Endothelial cell of umbilical vein (primary cell): Measurements from ENCODE around the gene GAPDH.

Source experiments
- CTCF ChIP-seq, 2 donors: IDR thresholded peaks; 1 replicate in 1 of 2; 2 replicates in 1 of 2; pipeline ENCODE4 v1.5.1; 2011; ENCODE audit warnings: low read length in 2 of 2, mild to moderate bottlenecking in 2 of 2, moderate library complexity in 2 of 2, control low read depth in 1 of 2, inconsistent platforms in 1 of 2, low read depth in 1 of 2; ENCODE audit not compliant: insufficient read depth in 1 of 2; ENCODE audit errors: extremely low read depth in 1 of 2
- EZH2 ChIP-seq: IDR thresholded peaks from 2 replicates; pipeline ENCODE4 v1.6.1; 2012; ENCODE audit warnings: borderline replicate concordance, low read depth, mild to moderate bottlenecking, moderate library complexity, low read length, inconsistent platforms; ENCODE audit not compliant: severe bottlenecking
- FOS ChIP-seq: IDR thresholded peaks from 2 replicates; pipeline ENCODE4 v1.6.1; 2011; ENCODE audit warnings: mild to moderate bottlenecking, low read length, moderate library complexity, borderline replicate concordance; ENCODE audit not compliant: insufficient read depth
- POLR2A ChIP-seq: IDR thresholded peaks from 2 replicates; pipeline ENCODE4 v1.6.1; 2012; ENCODE audit warnings: low read depth, mild to moderate bottlenecking, control low read depth, low read length
- POLR2AphosphoS5 ChIP-seq: IDR thresholded peaks from 2 replicates; pipeline ENCODE4 v1.6.1; 2012; ENCODE audit warnings: low read depth, mild to moderate bottlenecking, control low read depth, low read length, moderate library complexity; ENCODE audit not compliant: insufficient read depth

DNA sequence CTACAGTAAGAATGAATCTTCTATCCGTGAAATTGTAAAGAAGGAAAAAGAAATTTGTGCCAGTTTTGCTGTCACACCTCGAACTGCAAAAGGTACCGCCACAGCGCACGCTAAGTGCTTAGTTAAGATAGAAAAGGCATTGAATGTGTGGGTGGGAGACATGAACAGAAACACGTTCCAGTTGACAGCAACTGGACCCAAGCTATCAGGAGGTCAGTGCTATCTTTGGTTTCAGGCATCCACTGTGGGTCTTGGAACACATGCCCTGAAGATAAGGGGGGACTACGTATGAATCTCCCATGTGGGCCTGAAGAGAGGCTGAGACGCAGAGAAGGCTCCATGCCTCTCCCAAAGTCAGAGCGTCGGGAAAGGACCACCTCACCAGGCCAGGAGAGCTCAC lies 11.7 kb downstream of the GAPDH start:
- TF ChIP-seq CTCF (IDR thresholded peaks at IDR 0.05; ENCODE audit: extremely low read depth in 1 of 2, insufficient read depth in 1 of 2, low read depth in 1 of 2, low read length in 2 of 2) (no peak), POLR2A (no peak), EZH2 (no peak), FOS (no peak), POLR2AphosphoS5 (no peak)
